ENCODE results near the gene TNFRSF4.
A peak's percentile ranks its signal among the peaks of the same experiment; 100 is the strongest.

TNFRSF4 gene

GRCh38 chr1:1232208-1232795, 18.3 kb upstream of the TNFRSF4 start, which contains the start of gene B3GALT6:
Gene B3GALT6, plus strand, starts transcription at chr1:1232237. Its CDS starts 42 bp downstream, at chr1:1232279.
- no peak for DNase-seq

GRCh38 chr1:1231400-1232207, 17.7 kb upstream of the TNFRSF4 start, which contains the start of gene SDF4:
Gene SDF4, minus strand, starts transcription at chr1:1232001. Its CDS starts 3,229 bp downstream, at chr1:1228772.
- DNase-seq, result peak; percentile 95

- no peak for DNase-seq
Observed at GRCh38 chr1:1230656-1231399, 16.9 kb upstream of the TNFRSF4 start.

- no peak for DNase-seq
Observed at GRCh38 chr1:1229770-1230169, 15.8 kb upstream of the TNFRSF4 start.

GRCh38 chr1:1228596-1229321, 14.8 kb upstream of the TNFRSF4 start:
- no peak for DNase-seq

- no peak for DNase-seq
Observed at GRCh38 chr1:1228187-1228586, 14.2 kb upstream of the TNFRSF4 start.

- no peak for DNase-seq
Observed at GRCh38 chr1:1227386-1227785, 13.4 kb upstream of the TNFRSF4 start.

- no peak for DNase-seq
Observed at GRCh38 chr1:1226566-1227362, 12.8 kb upstream of the TNFRSF4 start.

- no peak for DNase-seq
Observed at GRCh38 chr1:1225913-1226312, 12.0 kb upstream of the TNFRSF4 start.

GRCh38 chr1:1225238-1225845, 11.4 kb upstream of the TNFRSF4 start:
- no peak for DNase-seq

GRCh38 chr1:1223891-1224290, 9.9 kb upstream of the TNFRSF4 start:
- no peak for DNase-seq

- DNase-seq, result no peak
Observed at GRCh38 chr1:1223321-1223720, 9.4 kb upstream of the TNFRSF4 start.

- DNase-seq, result no peak
Observed at GRCh38 chr1:1222575-1223225, 8.7 kb upstream of the TNFRSF4 start.

GRCh38 chr1:1221887-1222574, 8.1 kb upstream of the TNFRSF4 start:
- no peak for DNase-seq

- no peak for DNase-seq
Observed at GRCh38 chr1:1220197-1220596, 6.2 kb upstream of the TNFRSF4 start.

GRCh38 chr1:1219341-1219740, 5.4 kb upstream of the TNFRSF4 start:
- DNase-seq, result peak; percentile 53

- DNase-seq, result no peak
Observed at GRCh38 chr1:1218524-1219200, 4.7 kb upstream of the TNFRSF4 start.

GRCh38 chr1:1217621-1218523, 3.9 kb upstream of the TNFRSF4 start:
- DNase-seq, result no peak

All from T-helper 9 cell (primary cell).